Testis (tissue), 3 donors: ENCODE data around the gene DNAJC18. TPM values are rescaled to one million over a fixed set of nuclear protein-coding genes. Genes with fewer than 3 reads are reported as not detected.
A peak's percentile ranks its signal among the peaks of the same experiment; 100 is the strongest.
"Not testable (repeated sequence)": the region's sequence is repeated elsewhere in the genome, so short reads cannot be mapped to it uniquely, and the experiment has no call there.

ENCODE experiments used
- DNase-seq: peaks from one replicate; pipeline ENCODE4 v3.0.0-alpha.2; 2019
- H3K27ac ChIP-seq, 2 donors: fragments of 200-600 bp; sonication (generic); one replicate each; pipeline ENCODE4 v1.5.1; 2019
- H3K27me3 ChIP-seq: fragments of 200-600 bp; sonication (generic); one replicate; pipeline ENCODE4 v1.5.1; 2019
- H3K36me3 ChIP-seq: fragments of 200-600 bp; sonication (generic); one replicate; pipeline ENCODE4 v1.5.1; 2017; ENCODE audit warnings: low read depth; ENCODE audit errors: missing control alignments
- H3K4me1 ChIP-seq: fragments of 200-600 bp; sonication (generic); one replicate; pipeline ENCODE4 v1.5.1; 2019
- H3K4me3 ChIP-seq, 2 donors: fragments of 200-600 bp; sonication (generic); one replicate each; pipeline ENCODE4 v1.5.1; 2017 to 2019
- H3K9me3 ChIP-seq: fragments of 200-600 bp; sonication (generic); one replicate; pipeline ENCODE4 v1.5.1; 2017
- POLR2A ChIP-seq: fragments of 450-650 bp; IDR thresholded peaks from one replicate; pipeline ENCODE4 v1.6.1; 2017; ENCODE audit warnings: antibody characterized with exemption, mild to moderate bottlenecking, moderate library complexity
- WGBS, 2 donors: methylation state at CpG; one replicate each; pipeline ENCODE4 v1.1.5; 2018; 5-methylcytosine and 5-hydroxymethylcytosine counted together
- intact Hi-C: fragments of 100-400 bp; cut with DNase I; formaldehyde crosslinking; loops from one replicate; pipeline ENCODE4 v1.15.1; 2023; ENCODE audit warnings: low total_unique reads
- polyA plus RNA-seq: library from polyadenylated mRNA; stranded (reverse); fragments of 350-450 nt; fragmentation: Illumina TruSeq; extraction: RNeasy Lipid Tissue Mini Kit (QIAGEN cat#74804); gene quantifications from one replicate; pipeline ENCODE4 v1.2.3, GENCODE V29; 2014; ENCODE audit warnings: low read depth, low replicate concordance; ENCODE audit not compliant: insufficient read depth
- total RNA-seq, 2 donors: library from RNA; depleted of rRNA; stranded (reverse); fragments of >200 nt; gene quantifications; one replicate each; pipeline ENCODE4 v1.2.3, GENCODE V29; 2016
- TF ChIP-seq, protein P1 (sequence below), 3 experiments: fragments of 450-650 bp in 2 of 3; fragments of 200-600 bp in 1 of 3; sonication (generic) in 1 of 3; IDR thresholded peaks; one replicate each; pipeline ENCODE4 v1.5.1; 2016 to 2019; ENCODE audit warnings: antibody characterized with exemption in 3 of 3, mild to moderate bottlenecking in 2 of 3, moderate library complexity in 1 of 3

DNAJC18 gene
- total and polyA plus RNA-seq, 3 donors from 2014 or later, result 45.0 to 283 (median 98.3) TPM

DNA sequence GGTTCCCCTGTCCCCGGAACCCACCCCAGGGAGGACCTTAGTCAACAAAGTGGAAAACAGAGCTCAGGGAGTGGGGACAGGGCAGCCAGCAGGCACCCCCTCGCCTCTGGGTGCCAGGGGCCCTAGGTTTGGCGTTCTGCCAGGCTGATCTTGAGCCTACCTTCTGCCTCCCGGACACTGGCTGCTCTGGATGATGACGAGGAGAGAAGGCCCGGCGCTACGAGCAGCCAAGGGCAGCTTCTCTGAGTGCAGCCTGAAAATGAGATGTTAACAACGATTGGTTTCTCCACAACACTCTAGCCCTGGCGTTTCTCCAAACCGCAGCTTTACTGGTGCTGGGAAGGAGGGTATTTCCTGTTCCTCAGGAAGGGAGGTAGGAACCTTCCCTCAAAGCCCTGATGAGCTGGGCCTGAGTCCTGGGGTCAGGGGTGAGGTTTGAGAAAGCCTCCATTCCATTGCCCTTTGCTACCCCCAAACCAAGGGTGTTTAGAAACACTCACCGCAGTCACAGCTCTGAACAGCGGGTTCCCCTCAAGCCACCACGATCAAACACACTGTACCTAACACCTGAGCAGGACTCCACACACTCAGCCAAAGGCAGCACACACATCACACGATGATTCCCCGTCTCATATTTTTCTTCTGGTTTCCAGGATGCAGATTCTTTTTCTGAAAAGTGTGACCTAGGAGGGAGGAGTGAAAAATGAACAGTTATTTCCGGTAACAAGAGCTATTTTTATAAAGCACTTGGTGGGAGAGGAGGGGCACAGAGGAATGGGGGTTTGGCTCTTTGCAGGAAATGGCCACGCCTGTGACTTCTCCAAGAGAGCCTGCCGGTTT, 42.9 kb upstream of the DNAJC18 start, which contains the start of gene STING1:
STING1 (minus strand) TSS at position 709 of the 840 bp plus-strand sequence. CDS start 1,054 bp downstream, outside the sequence.
- intact Hi-C loops, result no loop called here

DNA sequence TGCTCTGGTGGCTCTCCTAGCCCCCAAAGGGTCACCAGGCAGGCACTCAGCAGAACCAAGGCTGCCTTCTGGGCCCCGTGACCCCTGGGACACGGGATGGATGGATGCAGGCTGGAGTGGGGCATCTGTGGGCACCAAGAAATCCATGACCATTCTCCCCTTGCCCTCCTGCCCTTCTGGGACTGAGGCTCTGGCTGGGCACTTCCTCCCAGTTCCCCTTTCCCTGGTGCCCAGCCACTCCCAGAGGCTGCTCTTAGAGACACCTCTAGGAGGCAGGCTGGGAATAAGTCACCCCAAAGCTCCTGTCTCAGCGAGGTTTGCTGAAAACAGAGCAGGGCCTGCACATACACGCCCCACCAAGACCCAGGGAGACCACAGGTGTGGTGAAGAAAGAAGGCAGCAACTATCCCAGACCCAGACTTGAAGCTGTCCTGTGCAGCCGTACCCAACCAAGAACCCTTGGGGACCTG, 42.3 kb upstream of the DNAJC18 start:
- no peaks in the 10 kb centered on the region for H3K9me3 ChIP-seq
- peak overlapping the region; percentile 42 to 57 for H3K4me3 ChIP-seq
- 27 to 49% methylated on average over 3 to 5 of the region's 5 CpGs for WGBS, 2 donors
- no peaks in the 10 kb centered on the region for H3K36me3 ChIP-seq
- intact Hi-C loops, result no loop called here
- H3K27me3 ChIP-seq, result no peaks in the 10 kb centered on the region
- peaks cover 13% of the 10 kb centered on the region for H3K4me1 ChIP-seq
- no peak for TF ChIP-seq POLR2A
- TF ChIP-seq, protein P1, sequence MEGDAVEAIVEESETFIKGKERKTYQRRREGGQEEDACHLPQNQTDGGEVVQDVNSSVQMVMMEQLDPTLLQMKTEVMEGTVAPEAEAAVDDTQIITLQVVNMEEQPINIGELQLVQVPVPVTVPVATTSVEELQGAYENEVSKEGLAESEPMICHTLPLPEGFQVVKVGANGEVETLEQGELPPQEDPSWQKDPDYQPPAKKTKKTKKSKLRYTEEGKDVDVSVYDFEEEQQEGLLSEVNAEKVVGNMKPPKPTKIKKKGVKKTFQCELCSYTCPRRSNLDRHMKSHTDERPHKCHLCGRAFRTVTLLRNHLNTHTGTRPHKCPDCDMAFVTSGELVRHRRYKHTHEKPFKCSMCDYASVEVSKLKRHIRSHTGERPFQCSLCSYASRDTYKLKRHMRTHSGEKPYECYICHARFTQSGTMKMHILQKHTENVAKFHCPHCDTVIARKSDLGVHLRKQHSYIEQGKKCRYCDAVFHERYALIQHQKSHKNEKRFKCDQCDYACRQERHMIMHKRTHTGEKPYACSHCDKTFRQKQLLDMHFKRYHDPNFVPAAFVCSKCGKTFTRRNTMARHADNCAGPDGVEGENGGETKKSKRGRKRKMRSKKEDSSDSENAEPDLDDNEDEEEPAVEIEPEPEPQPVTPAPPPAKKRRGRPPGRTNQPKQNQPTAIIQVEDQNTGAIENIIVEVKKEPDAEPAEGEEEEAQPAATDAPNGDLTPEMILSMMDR (IDR thresholded peaks at IDR 0.05), result no peak
- DNase-seq, result no peak
- peak overlapping the region; percentile 85 to 93 for H3K27ac ChIP-seq

More for the DNA sequence above, 42.9 kb upstream of the DNAJC18 start, which contains the start of gene STING1:
- H3K4me1 ChIP-seq, result peaks cover 13% of the 10 kb centered on the region
- H3K27me3 ChIP-seq, result no peaks in the 10 kb centered on the region
- H3K9me3 ChIP-seq, result no peaks in the 10 kb centered on the region
- peak within 1 kb of the TSS; percentile 42 to 57 for H3K4me3 ChIP-seq
- no peaks in the 10 kb centered on the region for H3K36me3 ChIP-seq
- H3K27ac ChIP-seq, result peak within 1 kb of the TSS; percentile 85 to 93
- 29 to 36% methylated on average over 11 to 19 of the region's 19 CpGs for WGBS, 2 donors
- DNase-seq, result peak; percentile 70
- no peak for TF ChIP-seq POLR2A
- TF ChIP-seq, protein P1 (IDR thresholded peaks at IDR 0.05), result no peak

DNA sequence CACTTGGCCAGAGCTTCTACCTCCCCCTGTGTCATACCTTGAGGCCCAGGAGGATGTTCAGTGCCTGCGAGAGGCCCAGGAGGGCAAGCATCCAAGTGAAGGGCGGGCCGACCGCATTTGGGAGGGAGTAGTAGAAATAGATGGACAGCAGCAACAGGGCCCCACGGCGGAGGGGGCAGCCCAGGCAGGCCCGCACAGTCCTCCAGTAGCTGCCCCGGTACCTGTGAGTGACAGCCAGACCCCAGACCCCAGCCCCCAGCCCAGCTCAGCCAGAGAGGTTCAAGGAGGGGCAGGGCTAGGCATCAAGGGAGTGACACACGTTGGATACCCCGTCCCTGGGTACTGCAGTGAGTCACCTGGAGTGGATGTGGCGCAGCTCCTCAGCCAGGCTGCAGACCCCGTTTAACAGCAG, 41.8 kb upstream of the DNAJC18 start:
- H3K4me3 ChIP-seq, result peak overlapping the region; percentile 42 to 57
- H3K27me3 ChIP-seq, result no peaks in the 10 kb centered on the region
- no peak for TF ChIP-seq POLR2A
- TF ChIP-seq, protein P1 (IDR thresholded peaks at IDR 0.05), result no peak
- DNase-seq, result peak; percentile 37
- no peaks in the 10 kb centered on the region for H3K9me3 ChIP-seq
- intact Hi-C loops, result no loop called here
- no peaks in the 10 kb centered on the region for H3K36me3 ChIP-seq
- H3K4me1 ChIP-seq, result peaks cover 13% of the 10 kb centered on the region
- WGBS, 2 donors, result 38 to 71% methylated on average over 3 to 12 of the region's 12 CpGs
- peak overlapping the region; percentile 85 to 93 for H3K27ac ChIP-seq

DNA sequence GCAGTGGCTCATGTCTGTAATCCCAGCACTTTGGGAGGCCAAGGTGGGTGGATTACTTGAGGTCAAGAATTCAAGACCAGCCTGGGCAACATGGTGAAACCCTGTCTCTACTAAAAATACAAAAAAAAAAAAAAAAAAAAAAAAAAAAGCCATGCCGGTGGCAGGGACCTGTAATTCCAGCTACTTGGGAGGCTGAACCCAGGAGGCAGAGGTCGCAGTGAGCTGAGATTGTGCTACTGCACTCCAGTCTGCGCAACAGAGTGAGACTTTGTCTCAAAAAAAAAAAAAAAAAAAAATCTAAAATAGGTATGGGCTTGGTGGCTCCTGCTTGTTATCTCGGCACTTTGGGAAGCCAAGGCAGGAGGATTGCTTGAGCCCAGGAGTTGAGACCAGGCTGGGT, 40.4 kb upstream of the DNAJC18 start:
- H3K36me3 ChIP-seq, H3K27ac ChIP-seq, H3K4me3 ChIP-seq, DNase-seq, H3K4me1 ChIP-seq, intact Hi-C loops, H3K9me3 ChIP-seq, H3K27me3 ChIP-seq: not testable (repeated sequence)
- 92 to 95% methylated on average over 4 of the region's 4 CpGs for WGBS, 2 donors

DNA sequence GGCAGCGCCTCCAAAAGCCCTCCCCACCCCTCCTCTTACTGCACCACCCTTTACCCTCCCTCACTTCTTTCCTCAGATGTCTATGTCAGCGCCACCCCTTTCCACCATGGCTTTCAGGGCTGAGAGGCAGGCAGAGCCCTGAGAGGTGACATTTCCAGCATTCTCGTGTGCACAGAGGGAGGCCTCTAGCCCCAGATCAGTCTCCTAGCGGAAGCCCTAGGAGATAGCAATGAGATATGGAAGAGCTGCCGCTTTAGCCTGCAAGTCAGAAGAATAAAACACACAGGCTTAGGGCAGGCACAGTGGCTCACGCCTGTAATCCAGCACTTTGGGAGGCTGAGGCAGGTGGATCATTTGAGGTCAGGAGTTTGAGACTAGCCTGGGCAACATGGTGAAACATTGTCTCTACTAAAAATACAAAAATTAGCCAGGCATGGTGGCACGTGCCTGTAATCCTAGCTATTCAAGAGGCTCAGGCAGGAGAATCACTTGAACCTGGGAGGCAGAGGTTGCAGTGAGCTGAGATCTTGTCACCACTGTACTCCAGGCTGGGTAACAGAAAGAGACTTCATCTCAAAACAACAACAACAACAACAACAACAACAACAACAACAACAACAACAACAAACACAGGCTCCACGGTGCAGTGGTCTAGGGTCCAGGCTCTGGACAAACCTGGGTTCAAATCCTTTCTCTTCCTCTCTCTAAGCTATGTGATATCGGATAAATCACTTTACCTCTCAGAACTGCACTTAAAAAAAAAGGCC, 39.5 kb upstream of the DNAJC18 start:
- H3K4me1 ChIP-seq, intact Hi-C loops, DNase-seq, H3K9me3 ChIP-seq, H3K27ac ChIP-seq, H3K4me3 ChIP-seq, H3K36me3 ChIP-seq, H3K27me3 ChIP-seq: not testable (repeated sequence)
- 71 to 78% methylated on average over 9 of the region's 9 CpGs for WGBS, 2 donors
